Suprapubic skin (tissue), 4 donors: ENCODE results near the gene CPXM2.

Experiments
- EP300 ChIP-seq: sonication (generic); formaldehyde crosslinking; IDR thresholded peaks from one replicate; pipeline ENCODE4 v1.6.1; 2017; ENCODE audit warnings: antibody characterized with exemption
- POLR2A ChIP-seq, 2 donors: fragments of 450-650 bp; IDR thresholded peaks; one replicate each; pipeline ENCODE4 v1.6.1; 2017; ENCODE audit warnings: antibody characterized with exemption in 2 of 2, mild to moderate bottlenecking in 2 of 2, moderate library complexity in 2 of 2
- POLR2AphosphoS5 ChIP-seq, 3 donors: sonication (generic); formaldehyde crosslinking; IDR thresholded peaks; one replicate each; pipeline ENCODE4 v1.6.1; 2017; ENCODE audit warnings: antibody characterized with exemption in 3 of 3
- TF ChIP-seq, protein P1 (sequence below), 2 donors: fragments of 200-600 bp in 1 of 2; fragments of 450-650 bp in 1 of 2; sonication (generic) in 1 of 2; IDR thresholded peaks; one replicate each; pipeline ENCODE4 v1.5.1; 2016 to 2019; ENCODE audit warnings: antibody characterized with exemption in 2 of 2, mild to moderate bottlenecking in 1 of 2, moderate library complexity in 1 of 2

GRCh38 chr10:123704076-123704475 is 187.5 kb downstream of the CPXM2 start:
- TF ChIP-seq, protein P1, sequence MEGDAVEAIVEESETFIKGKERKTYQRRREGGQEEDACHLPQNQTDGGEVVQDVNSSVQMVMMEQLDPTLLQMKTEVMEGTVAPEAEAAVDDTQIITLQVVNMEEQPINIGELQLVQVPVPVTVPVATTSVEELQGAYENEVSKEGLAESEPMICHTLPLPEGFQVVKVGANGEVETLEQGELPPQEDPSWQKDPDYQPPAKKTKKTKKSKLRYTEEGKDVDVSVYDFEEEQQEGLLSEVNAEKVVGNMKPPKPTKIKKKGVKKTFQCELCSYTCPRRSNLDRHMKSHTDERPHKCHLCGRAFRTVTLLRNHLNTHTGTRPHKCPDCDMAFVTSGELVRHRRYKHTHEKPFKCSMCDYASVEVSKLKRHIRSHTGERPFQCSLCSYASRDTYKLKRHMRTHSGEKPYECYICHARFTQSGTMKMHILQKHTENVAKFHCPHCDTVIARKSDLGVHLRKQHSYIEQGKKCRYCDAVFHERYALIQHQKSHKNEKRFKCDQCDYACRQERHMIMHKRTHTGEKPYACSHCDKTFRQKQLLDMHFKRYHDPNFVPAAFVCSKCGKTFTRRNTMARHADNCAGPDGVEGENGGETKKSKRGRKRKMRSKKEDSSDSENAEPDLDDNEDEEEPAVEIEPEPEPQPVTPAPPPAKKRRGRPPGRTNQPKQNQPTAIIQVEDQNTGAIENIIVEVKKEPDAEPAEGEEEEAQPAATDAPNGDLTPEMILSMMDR (IDR thresholded peaks at IDR 0.05) = no peak
- TF ChIP-seq POLR2AphosphoS5 (IDR thresholded peaks at IDR 0.05) = no peak
- no peak for TF ChIP-seq EP300
- no peak for TF ChIP-seq POLR2A (IDR thresholded peaks at IDR 0.05)
